Astrocyte of the spinal cord (primary cell): ENCODE results near the gene PTK6.

Source experiments
- DNase-seq: peaks from one replicate; pipeline ENCODE4 v3.0.0; 2011; ENCODE audit warnings: low read depth, low spot score
- H3K4me3 ChIP-seq: 2 replicates; pipeline ENCODE4 v1.5.1; 2011; ENCODE audit warnings: low read depth, mild to moderate bottlenecking, low read length, moderate library complexity
- CTCF ChIP-seq: IDR thresholded peaks from 2 replicates; pipeline ENCODE4 v1.5.1; 2012; ENCODE audit warnings: low read depth, mild to moderate bottlenecking, low read length, inconsistent platforms
- in situ Hi-C: cut with HindIII; loops from 2 replicates; pipeline ENCODE4 v1.10.0; 2017; ENCODE audit warnings: low sequenced_read_pairs

PTK6 gene

GRCh38 chr20:63568170-63568981 lies 31.2 kb upstream of the PTK6 start:
- in situ Hi-C loops = no loop called here
- H3K4me3 ChIP-seq = no peak overlapping the region

GRCh38 chr20:63567386-63568169 lies 30.4 kb upstream of the PTK6 start:
- no peak overlapping the region for H3K4me3 ChIP-seq
- DNase-seq = peak; percentile 27
- in situ Hi-C loops = no loop called here
- no peak for TF ChIP-seq CTCF

More at GRCh38 chr20:63568170-63568981, 31.2 kb upstream of the PTK6 start:
- no peak for DNase-seq
- no peak for TF ChIP-seq CTCF

GRCh38 chr20:63567136-63567385 lies 29.9 kb upstream of the PTK6 start:
- in situ Hi-C loops = no loop called here
- TF ChIP-seq CTCF = no peak
- DNase-seq = no peak
- no peak overlapping the region for H3K4me3 ChIP-seq

- H3K4me3 ChIP-seq = no peak overlapping the region
- TF ChIP-seq CTCF = no peak
- in situ Hi-C loops = no loop called here
- no peak for DNase-seq
Measured at GRCh38 chr20:63566395-63567135, 29.4 kb upstream of the PTK6 start.

GRCh38 chr20:63565699-63566335 lies 28.6 kb upstream of the PTK6 start:
- DNase-seq = no peak
- no peak overlapping the region for H3K4me3 ChIP-seq
- TF ChIP-seq CTCF = no peak
- in situ Hi-C loops = no loop called here

GRCh38 chr20:63565021-63565698 lies 28.0 kb upstream of the PTK6 start:
- in situ Hi-C loops = no loop called here
- H3K4me3 ChIP-seq = no peak overlapping the region
- DNase-seq = no peak
- no peak for TF ChIP-seq CTCF
